Retinal pigment epithelial cell (primary cell): ENCODE results near the gene HOXD11.

Experiments
- DNase-seq: peaks from one replicate; pipeline ENCODE4 v3.0.0-alpha.2; 2010; ENCODE audit warnings: low read depth
- H3K4me3 ChIP-seq: 2 replicates; pipeline ENCODE4 v1.5.1; 2011; ENCODE audit warnings: mild to moderate bottlenecking, low read length, control low read depth, moderate library complexity
- TF ChIP-seq, protein P1 (sequence below): conservative IDR thresholded peaks from 2 replicates; pipeline ENCODE4 v1.5.1; 2011; ENCODE audit warnings: low read depth, low read length, control low read depth, inconsistent platforms

Gene HOXD11

DNA sequence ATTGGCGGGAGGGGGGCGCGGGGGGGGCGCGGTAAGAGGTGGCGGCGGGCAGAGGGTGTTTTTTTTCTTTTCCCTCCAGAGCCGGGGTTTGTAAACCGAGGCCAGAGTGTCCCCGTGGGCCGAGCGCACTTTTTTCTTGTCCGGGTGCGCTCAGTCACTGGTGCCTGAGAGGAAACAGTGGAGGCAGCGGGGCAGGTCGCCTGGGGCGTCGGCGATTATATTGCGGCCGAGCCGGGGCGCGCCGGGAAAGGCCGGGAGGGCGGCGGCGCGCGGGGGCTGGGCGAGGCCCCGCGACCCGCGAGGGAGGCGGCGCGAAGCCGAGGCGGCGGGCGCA, 22.7 kb downstream of the HOXD11 start:
- TF ChIP-seq, protein P1, sequence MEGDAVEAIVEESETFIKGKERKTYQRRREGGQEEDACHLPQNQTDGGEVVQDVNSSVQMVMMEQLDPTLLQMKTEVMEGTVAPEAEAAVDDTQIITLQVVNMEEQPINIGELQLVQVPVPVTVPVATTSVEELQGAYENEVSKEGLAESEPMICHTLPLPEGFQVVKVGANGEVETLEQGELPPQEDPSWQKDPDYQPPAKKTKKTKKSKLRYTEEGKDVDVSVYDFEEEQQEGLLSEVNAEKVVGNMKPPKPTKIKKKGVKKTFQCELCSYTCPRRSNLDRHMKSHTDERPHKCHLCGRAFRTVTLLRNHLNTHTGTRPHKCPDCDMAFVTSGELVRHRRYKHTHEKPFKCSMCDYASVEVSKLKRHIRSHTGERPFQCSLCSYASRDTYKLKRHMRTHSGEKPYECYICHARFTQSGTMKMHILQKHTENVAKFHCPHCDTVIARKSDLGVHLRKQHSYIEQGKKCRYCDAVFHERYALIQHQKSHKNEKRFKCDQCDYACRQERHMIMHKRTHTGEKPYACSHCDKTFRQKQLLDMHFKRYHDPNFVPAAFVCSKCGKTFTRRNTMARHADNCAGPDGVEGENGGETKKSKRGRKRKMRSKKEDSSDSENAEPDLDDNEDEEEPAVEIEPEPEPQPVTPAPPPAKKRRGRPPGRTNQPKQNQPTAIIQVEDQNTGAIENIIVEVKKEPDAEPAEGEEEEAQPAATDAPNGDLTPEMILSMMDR, result no peak
- H3K4me3 ChIP-seq, result no peak overlapping the region
- DNase-seq, result no peak

DNA sequence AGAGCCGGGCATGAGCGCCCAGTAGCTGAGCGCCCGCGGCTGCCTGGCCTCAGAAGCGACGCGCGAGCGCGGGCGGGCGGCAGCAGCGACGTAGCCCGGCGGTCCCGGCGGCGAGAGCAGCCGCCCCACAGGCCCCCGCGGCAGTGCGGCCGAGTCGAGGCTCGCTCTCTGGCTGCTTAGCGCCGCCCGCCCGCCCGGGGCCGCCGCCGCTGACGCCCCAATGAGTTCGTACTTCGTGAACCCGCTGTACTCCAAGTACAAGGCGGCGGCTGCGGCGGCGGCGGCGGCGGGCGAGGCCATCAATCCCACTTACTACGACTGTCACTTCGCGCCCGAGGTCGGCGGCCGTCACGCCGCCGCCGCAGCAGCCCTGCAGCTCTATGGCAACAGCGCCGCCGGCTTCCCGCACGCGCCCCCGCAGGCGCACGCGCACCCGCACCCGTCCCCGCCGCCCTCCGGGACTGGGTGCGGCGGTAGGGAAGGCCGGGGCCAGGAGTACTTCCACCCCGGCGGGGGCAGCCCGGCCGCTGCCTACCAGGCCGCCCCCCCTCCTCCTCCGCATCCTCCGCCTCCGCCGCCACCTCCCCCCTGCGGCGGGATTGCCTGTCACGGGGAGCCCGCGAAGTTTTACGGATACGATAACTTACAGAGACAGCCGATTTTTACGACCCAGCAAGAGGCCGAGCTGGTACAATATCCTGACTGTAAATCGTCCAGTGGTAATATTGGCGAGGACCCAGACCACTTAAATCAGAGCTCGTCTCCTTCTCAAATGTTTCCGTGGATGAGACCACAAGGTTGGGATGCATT, 23.3 kb downstream of the HOXD11 start:
- H3K4me3 ChIP-seq, result no peak overlapping the region
- DNase-seq, result no peak
- TF ChIP-seq, protein P1, result no peak

DNA sequence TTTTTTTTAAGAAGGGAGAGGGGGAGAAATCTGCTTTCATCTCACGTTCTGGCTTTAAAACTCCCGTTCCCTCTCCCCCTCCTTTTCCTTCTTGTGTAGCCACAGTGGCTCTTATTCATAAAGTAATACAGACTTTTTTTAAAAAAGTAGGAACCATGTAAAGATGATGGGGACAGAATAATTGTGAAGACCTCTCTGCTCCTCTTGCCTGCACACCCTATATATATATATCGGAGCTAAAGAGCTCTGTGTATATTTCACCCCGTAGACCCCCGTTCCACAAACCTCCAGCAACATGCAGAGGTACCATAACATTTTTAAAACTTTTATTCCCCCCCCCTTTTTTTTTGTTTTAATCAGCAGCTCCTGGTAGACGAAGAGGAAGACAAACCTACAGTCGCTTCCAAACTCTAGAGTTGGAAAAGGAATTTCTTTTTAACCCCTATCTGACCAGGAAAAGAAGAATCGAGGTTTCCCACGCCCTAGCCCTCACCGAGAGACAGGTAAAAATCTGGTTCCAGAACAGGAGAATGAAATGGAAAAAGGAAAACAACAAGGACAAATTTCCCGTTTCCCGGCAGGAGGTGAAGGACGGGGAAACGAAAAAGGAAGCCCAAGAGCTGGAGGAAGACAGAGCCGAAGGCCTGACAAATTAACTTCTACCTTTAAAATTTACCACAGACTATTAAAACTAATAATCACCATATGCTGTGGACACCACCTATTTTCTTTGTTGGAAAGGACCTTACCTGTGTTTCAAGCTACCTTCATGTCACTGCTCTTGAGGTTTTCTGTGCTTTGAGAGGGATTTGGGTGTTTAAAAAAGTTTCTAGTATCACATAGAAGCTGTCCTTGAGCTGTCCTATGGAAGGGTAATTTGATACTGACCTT, 24.1 kb downstream of the HOXD11 start:
- H3K4me3 ChIP-seq, result no peak overlapping the region
- DNase-seq, result no peak
- TF ChIP-seq, protein P1, result no peak

DNA sequence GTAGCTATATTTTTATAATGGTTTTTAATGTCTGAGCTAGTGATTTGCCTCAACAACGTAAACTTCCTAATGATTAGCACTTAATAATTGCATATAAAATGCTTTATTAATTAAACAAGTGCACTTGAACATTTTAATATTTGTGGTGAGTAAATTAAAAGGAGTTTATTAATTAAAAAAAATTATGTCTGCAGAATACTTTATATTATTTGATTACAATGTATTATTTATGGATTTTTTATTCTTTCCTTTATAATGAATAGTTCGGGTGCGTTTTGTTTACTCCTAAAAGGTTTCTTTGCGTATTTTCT, 24.7 kb downstream of the HOXD11 start:
- H3K4me3 ChIP-seq, result no peak overlapping the region
- no peak for DNase-seq
- TF ChIP-seq, protein P1, result no peak

DNA sequence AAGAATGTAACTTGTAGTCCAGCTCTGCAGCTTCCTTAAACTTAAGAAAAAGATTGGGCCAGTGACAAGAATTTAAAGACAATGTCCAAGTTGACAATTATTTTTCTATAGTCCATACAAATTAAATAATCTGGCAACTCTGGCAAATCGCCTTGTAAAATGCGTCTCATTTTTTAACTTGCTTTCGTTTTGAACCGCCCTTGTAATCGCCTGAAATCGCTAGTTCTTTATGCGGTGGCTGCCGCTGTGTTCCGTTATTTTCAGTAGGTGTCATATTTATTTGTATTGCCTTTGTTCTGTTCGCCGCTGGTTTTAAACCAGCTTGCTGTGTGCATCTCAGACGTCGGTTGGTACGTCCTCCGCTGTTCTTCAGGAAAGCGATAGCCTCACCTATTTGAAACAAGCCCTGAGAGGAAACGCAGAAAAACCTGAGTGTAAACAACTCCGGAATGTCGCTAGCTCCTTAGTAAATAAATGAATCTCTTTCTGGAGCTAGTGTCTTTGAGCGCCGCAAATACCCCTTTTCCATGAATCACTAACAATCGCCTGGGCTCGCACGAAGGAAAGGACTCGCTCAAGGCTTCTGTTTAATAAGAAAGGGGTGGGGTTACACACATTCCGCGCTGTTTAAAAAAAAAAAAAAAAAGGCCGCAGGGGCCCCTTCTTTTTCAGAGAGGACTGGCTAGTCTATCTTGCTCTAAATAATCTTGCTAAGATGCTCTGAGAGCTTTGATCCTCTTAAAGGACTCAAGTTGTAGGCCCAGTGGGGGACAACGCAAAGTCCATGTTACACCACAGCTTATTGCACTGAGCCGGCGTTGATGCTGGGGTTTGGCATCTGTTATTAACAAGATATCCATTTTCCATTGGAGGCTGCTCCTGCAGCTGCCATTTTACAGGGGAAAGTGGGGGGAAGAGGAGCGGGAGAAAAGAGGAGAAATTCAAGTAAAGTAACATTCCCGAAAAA, 25.4 kb downstream of the HOXD11 start:
- DNase-seq, result no peak
- TF ChIP-seq, protein P1, result no peak
- H3K4me3 ChIP-seq, result no peak overlapping the region

DNA sequence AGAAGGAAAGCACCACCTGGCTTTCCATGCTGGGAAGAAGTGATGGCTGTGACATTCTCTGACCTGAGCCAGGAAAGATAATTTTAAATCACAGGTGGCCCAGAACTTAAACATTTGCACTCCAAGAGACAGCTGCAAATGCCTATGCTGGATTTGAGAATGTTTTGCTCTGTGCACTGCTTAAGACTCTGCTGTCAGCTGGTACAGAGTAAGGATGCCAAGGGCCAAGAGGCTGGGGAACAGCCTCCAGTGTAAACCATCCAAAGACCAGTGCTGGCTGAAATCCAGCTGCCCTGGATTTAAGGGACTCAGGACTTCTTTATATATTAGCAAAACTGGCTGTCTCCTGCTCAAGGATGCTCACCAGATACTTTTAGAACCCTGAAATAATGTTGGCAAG, 26.3 kb downstream of the HOXD11 start:
- DNase-seq, result no peak
- H3K4me3 ChIP-seq, result no peak overlapping the region
- TF ChIP-seq, protein P1, result no peak
